Measurements from ENCODE around the gene OPN1SW.
A peak's percentile ranks its signal among the peaks of the same experiment; 100 is the strongest.

Gene OPN1SW

DNA sequence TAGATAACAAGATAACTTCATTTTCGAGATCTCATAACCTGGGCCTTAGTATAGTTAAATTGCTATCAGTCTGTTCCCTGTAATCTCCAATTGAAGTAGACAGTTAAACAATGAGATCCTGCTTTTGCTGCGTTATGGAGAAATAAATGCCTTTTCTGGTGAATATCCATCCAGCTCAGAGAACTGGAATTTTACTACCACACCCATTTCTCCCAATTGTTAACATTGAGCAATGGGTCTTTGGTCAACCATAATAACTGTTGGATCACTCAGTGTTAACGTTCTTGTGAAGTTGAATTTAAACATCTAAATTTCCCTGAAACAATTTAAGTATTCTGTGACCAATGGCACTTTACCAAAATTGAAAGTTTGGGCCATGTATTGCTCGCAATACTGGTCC is 33.4 kb downstream of the OPN1SW start:
- no peak overlapping the region for H3K9ac ChIP-seq
- no peak for TF ChIP-seq CTCF (IDR thresholded peaks at IDR 0.05)
- H3K4me2 ChIP-seq (ENCODE audit: low read length) = no peak overlapping the region
- H2AFZ ChIP-seq = no peak overlapping the region
- H3K4me3 ChIP-seq (ENCODE audit: low read depth, low read length) = no peak overlapping the region
- H3K36me3 ChIP-seq (ENCODE audit: control insufficient read depth, insufficient read depth, low read length) = no peaks in the 10 kb centered on the region
- peaks cover 51% of the 10 kb centered on the region for H3K79me2 ChIP-seq
- no peaks in the 10 kb centered on the region for H3K27me3 ChIP-seq (ENCODE audit: control insufficient read depth, insufficient read depth, low read length)
- no peak overlapping the region for H3K27ac ChIP-seq
- H3K4me1 ChIP-seq = peaks cover 9% of the 10 kb centered on the region
- no peaks in the 10 kb centered on the region for H3K9me3 ChIP-seq (ENCODE audit: control insufficient read depth, low read length)

- H3K79me2 ChIP-seq = peaks cover 51% of the 10 kb centered on the region
- H3K36me3 ChIP-seq (ENCODE audit: control insufficient read depth, insufficient read depth, low read length) = no peaks in the 10 kb centered on the region
- no peak overlapping the region for H2AFZ ChIP-seq
- no peaks in the 10 kb centered on the region for H3K27me3 ChIP-seq (ENCODE audit: control insufficient read depth, insufficient read depth, low read length)
- no peak for TF ChIP-seq CTCF (IDR thresholded peaks at IDR 0.05)
- H3K4me1 ChIP-seq = peaks cover 9% of the 10 kb centered on the region
- no peak overlapping the region for H3K9ac ChIP-seq
- H3K27ac ChIP-seq = no peak overlapping the region
- no peaks in the 10 kb centered on the region for H3K9me3 ChIP-seq (ENCODE audit: control insufficient read depth, low read length)
- no peak overlapping the region for H3K4me3 ChIP-seq (ENCODE audit: low read depth, low read length)
- H3K4me2 ChIP-seq (ENCODE audit: low read length) = peak overlapping the region; percentile 13
Measured at GRCh38 chr7:128741491-128741890, 34.1 kb downstream of the OPN1SW start.

- no peaks in the 10 kb centered on the region for H3K36me3 ChIP-seq (ENCODE audit: control insufficient read depth, insufficient read depth, low read length)
- no peak overlapping the region for H2AFZ ChIP-seq
- no peaks in the 10 kb centered on the region for H3K9me3 ChIP-seq (ENCODE audit: control insufficient read depth, low read length)
- H3K27me3 ChIP-seq (ENCODE audit: control insufficient read depth, insufficient read depth, low read length) = no peaks in the 10 kb centered on the region
- peaks cover 9% of the 10 kb centered on the region for H3K4me1 ChIP-seq
- no peak overlapping the region for H3K9ac ChIP-seq
- peaks cover 46% of the 10 kb centered on the region for H3K79me2 ChIP-seq
- TF ChIP-seq CTCF (IDR thresholded peaks at IDR 0.05) = no peak
- H3K4me3 ChIP-seq (ENCODE audit: low read depth, low read length) = no peak overlapping the region
- peak overlapping the region; percentile 13 for H3K4me2 ChIP-seq (ENCODE audit: low read length)
- H3K27ac ChIP-seq = no peak overlapping the region
Measured at GRCh38 chr7:128740996-128741395, 34.6 kb downstream of the OPN1SW start.

- Histone ChIP-seq H3K4me2 (ENCODE audit: low read length) (peak overlapping the region; percentile 67), H3K79me2 (peaks cover 41% of the 10 kb centered on the region), H3K27me3 (ENCODE audit: control insufficient read depth, insufficient read depth, low read length) (no peaks in the 10 kb centered on the region), H3K4me1 (peaks cover 9% of the 10 kb centered on the region), H3K36me3 (ENCODE audit: control insufficient read depth, insufficient read depth, low read length) (no peaks in the 10 kb centered on the region), H3K4me3 (ENCODE audit: low read depth, low read length) (peak overlapping the region; percentile 94), H2AFZ (peak overlapping the region; percentile 86), H3K9ac (no peak overlapping the region), H3K9me3 (ENCODE audit: control insufficient read depth, low read length) (no peaks in the 10 kb centered on the region), H3K27ac (peak overlapping the region; percentile 75)
- TF ChIP-seq CTCF (IDR thresholded peaks at IDR 0.05) = no peak
Measured at GRCh38 chr7:128739990-128740682, 35.5 kb downstream of the OPN1SW start.
